Keratinocyte (primary cell): Measurements from ENCODE around the gene MEGF11.

ENCODE experiments used
- CTCF ChIP-seq, 3 experiments: IDR thresholded peaks in 1 of 3; conservative IDR thresholded peaks in 1 of 3; optimal IDR thresholded peaks in 1 of 3; 2 replicates in 2 of 3; 3 replicates in 1 of 3; pipeline versions ENCODE3 to v1.5.1; 2011; ENCODE audit warnings: low read length in 3 of 3, mild to moderate bottlenecking in 3 of 3, moderate library complexity in 2 of 3, control low read depth in 1 of 3, inconsistent platforms in 1 of 3; ENCODE audit not compliant: insufficient read depth in 2 of 3; ENCODE audit errors: extremely low read depth in 1 of 3
- EZH2 ChIP-seq: IDR thresholded peaks from one replicate; pipeline ENCODE4 v1.6.1; 2012; ENCODE audit warnings: inconsistent platforms, mild to moderate bottlenecking, low read length, moderate library complexity

DNA sequence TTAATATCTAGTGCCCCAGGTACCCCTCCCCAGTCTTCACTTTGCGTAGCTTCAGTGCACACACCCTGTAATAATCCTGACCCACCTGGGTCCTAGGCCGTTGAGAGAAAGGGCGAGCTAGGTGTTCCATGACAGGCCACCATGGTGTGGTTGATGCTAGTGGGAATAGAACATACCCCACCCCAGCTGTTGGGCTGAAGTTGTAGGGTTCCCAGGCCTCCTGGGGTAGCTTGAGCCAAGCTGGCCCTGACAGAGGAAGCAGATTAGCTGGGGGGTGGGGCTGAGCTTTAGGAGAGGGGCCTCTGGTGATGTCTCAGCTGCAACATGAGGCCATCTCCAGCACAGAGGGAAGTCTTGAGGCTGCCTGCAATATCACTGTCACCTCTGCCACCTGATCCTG is 343.7 kb downstream of the MEGF11 start:
- TF ChIP-seq CTCF (optimal IDR thresholded peaks at IDR 0.05 in 1 of 3, IDR thresholded peaks at IDR 0.05 in 1 of 3, conservative IDR thresholded peaks at IDR 0.05 in 1 of 3; ENCODE audit: extremely low read depth in 1 of 3, insufficient read depth in 2 of 3, low read length in 3 of 3) (no peak), EZH2 (no peak)
